ENCODE data around the gene C12orf42.

Gene C12orf42

GRCh38 chr12:103350116-103350515 is 145.7 kb downstream of the C12orf42 start:
- no peaks in the 10 kb centered on the region for H3K4me1 ChIP-seq
- no peak overlapping the region for H3K4me3 ChIP-seq
- intact Hi-C loops (cut with DNase I; ENCODE audit: low total_unique reads) = no loop called here
- no peaks in the 10 kb centered on the region for H3K9me3 ChIP-seq
- H3K27me3 ChIP-seq = no peaks in the 10 kb centered on the region
- H3K27ac ChIP-seq = no peak overlapping the region
- no peaks in the 10 kb centered on the region for H3K36me3 ChIP-seq
- no peak for DNase-seq
- no peak for TF ChIP-seq CTCF (IDR thresholded peaks at IDR 0.05)

DNA sequence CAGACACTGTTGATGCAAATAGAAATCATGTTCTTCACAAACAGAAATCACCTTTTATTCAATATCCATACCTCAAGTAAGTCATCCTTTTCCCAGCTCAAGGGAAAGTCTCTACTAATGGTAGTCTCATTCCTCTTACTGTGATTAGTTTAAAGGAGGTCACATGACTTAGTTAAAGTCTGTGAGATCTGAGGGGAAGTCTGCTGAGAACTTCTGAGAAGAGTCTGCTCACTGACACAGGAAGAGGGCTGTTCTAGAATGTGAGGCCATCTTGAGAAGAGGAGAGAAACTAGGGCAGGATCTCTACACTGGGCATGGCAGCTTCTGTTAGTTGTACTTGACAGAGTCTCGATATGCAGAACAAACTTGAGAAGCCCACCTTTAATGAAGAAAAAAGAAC is 146.8 kb downstream of the C12orf42 start:
- Histone ChIP-seq H3K9me3 (no peaks in the 10 kb centered on the region), H3K27ac (no peak overlapping the region), H3K36me3 (no peaks in the 10 kb centered on the region), H3K27me3 (no peaks in the 10 kb centered on the region), H3K4me3 (no peak overlapping the region), H3K4me1 (no peaks in the 10 kb centered on the region)
- DNase-seq = no peak
- no peak for TF ChIP-seq CTCF (IDR thresholded peaks at IDR 0.05)
- intact Hi-C loops (cut with DNase I; ENCODE audit: low total_unique reads) = no loop called here

DNA sequence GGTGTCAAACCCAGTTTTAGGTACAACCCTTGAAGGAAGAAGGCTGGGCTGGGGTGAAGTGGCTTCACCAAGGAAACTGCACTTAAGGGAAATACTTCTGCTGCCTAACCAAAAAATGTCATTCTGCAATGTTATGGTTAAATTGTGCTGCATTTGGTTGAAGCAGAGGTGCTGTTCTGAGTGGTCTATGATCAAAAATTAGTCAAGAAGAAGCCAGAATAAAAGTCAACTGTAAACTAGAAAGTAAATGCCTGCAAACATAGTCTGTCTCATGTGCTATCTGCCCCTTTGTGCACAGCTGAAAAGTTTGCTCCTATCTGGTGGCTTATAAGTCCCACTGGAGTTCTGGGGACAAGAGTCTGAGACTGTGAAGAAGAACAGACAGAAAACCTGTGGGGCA is 158.8 kb downstream of the C12orf42 start:
- no peak for TF ChIP-seq CTCF (IDR thresholded peaks at IDR 0.05)
- H3K4me3 ChIP-seq = no peak overlapping the region
- no peaks in the 10 kb centered on the region for H3K4me1 ChIP-seq
- DNase-seq = no peak
- intact Hi-C loops (cut with DNase I; ENCODE audit: low total_unique reads) = no loop called here
- peaks cover 0 to 6% (median 0%) of the 10 kb centered on the region in 3 donors for H3K9me3 ChIP-seq
- H3K36me3 ChIP-seq = no peaks in the 10 kb centered on the region
- H3K27ac ChIP-seq = no peak overlapping the region
- no peaks in the 10 kb centered on the region for H3K27me3 ChIP-seq

GRCh38 chr12:103334466-103334865 is 161.3 kb downstream of the C12orf42 start:
- H3K36me3 ChIP-seq = no peaks in the 10 kb centered on the region
- no peaks in the 10 kb centered on the region for H3K9me3 ChIP-seq
- H3K4me3 ChIP-seq = no peak overlapping the region
- H3K27ac ChIP-seq = no peak overlapping the region
- no peak for DNase-seq
- no peaks in the 10 kb centered on the region for H3K4me1 ChIP-seq
- no peaks in the 10 kb centered on the region for H3K27me3 ChIP-seq
- TF ChIP-seq CTCF (IDR thresholded peaks at IDR 0.05) = no peak
- intact Hi-C loops (cut with DNase I; ENCODE audit: low total_unique reads) = no loop called here

- Histone ChIP-seq H3K9me3 (no peaks in the 10 kb centered on the region), H3K27ac (no peak overlapping the region), H3K27me3 (no peaks in the 10 kb centered on the region), H3K4me1 (no peaks in the 10 kb centered on the region), H3K4me3 (no peak overlapping the region), H3K36me3 (no peaks in the 10 kb centered on the region)
- TF ChIP-seq CTCF (IDR thresholded peaks at IDR 0.05) = no peak
- no peak for DNase-seq
- intact Hi-C loops (cut with DNase I; ENCODE audit: low total_unique reads) = no loop called here
Measured at GRCh38 chr12:103333676-103334075, 162.1 kb downstream of the C12orf42 start.

GRCh38 chr12:103331643-103332042 is 164.1 kb downstream of the C12orf42 start:
- H3K36me3 ChIP-seq = no peaks in the 10 kb centered on the region
- no peaks in the 10 kb centered on the region for H3K9me3 ChIP-seq
- no peak for DNase-seq
- H3K4me3 ChIP-seq = no peak overlapping the region
- no peak overlapping the region for H3K27ac ChIP-seq
- intact Hi-C loops (cut with DNase I; ENCODE audit: low total_unique reads) = no loop called here
- H3K4me1 ChIP-seq = no peaks in the 10 kb centered on the region
- no peaks in the 10 kb centered on the region for H3K27me3 ChIP-seq
- no peak for TF ChIP-seq CTCF (IDR thresholded peaks at IDR 0.05)

Measured in tibial artery (tissue), 4 donors.